Measurements from ENCODE around the gene MOV10. TPM values are rescaled to one million over a fixed set of nuclear protein-coding genes. Genes with fewer than 3 reads are reported as not detected.

MOV10 gene
- total and polyA plus RNA-seq, 9 of the 15 experiments (the other 6 are each of a cell fraction or from before 2014, with no cell fraction given) = 16.7 to 105 (median 49.5) TPM

DNA sequence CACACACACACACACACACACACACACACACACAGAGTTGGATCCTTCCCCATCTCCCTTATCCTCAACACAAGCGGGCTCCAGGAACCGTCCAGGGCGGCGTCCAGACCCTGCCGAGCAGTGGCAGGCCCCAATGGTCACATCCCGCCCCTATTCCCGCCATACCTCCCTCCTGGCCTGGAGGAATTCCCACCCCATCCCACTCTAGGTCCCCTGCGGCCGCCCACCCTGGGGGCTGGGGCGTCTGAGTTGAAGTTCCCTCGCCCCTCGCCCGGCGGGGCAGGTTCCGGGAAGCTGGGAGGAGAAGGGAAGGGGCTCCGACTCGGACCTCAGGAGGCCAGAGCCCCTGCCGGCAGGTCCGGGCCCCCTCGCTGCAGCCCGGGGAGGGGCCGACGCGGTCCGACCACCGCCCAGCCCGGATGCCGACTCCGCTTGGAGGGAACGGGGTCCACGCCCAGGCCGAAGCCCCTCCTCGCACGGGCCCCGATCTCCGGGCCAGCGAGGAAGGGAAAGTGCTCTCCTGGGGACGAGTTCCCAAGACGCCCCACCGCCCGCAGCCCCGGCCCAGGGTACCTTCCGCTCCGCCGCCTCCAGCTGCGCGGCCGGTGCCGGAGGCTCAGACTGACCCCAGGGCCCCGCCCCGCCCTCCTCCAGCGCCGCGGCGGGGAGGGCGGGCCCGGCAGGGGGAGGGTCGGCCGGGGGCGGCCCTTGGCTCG is 32.2 kb downstream of the MOV10 start, which contains the start of gene RHOC (continued):
- TF ChIP-seq ZBTB26 (CRISPR knock-in tag; IDR thresholded peaks at IDR 0.05) (peak; percentile 88; the same call in 1 of the 2 replicates), CREB1 (IDR thresholded peaks at IDR 0.05) (no peak), CREB1 (CRISPR knock-in tag; IDR thresholded peaks at IDR 0.05) (0 out of 2 replicates have a peak, but pooled peaks have one; percentile 3), SIN3A (IDR thresholded peaks at IDR 0.05; ENCODE audit: borderline replicate concordance in 2 of 2, control insufficient read depth in 1 of 2, low read depth in 2 of 2, low read length in 2 of 2) (peak in 1 of 2 experiments; percentile 75; a peak in 1 of 4 replicates), EP400 (IDR thresholded peaks at IDR 0.05) (no peak), UBTF (IDR thresholded peaks at IDR 0.05; ENCODE audit: borderline replicate concordance in 1 of 2, low read depth in 2 of 2, low read length in 2 of 2) (peak in 1 of 2 experiments; percentile 87; a peak in 2 of 4 replicates), ZNF282 (CRISPR knock-in tag; IDR thresholded peaks at IDR 0.05) (no peak), PHB2 (IDR thresholded peaks at IDR 0.05; ENCODE audit: low read depth) (0 out of 2 replicates have a peak, but pooled peaks have one; percentile 29), GABPA (tag; conservative IDR thresholded peaks at IDR 0.05; ENCODE audit: low read depth) (peak; percentile 38; the same call in 1 of the 2 replicates), U2AF1 (optimal IDR thresholded peaks at IDR 0.05; ENCODE audit: low read depth, low read length) (peak; percentile 37), ZNF318 (IDR thresholded peaks at IDR 0.05; ENCODE audit: borderline replicate concordance in 1 of 2, low read depth in 1 of 2) (no peak)
- TF ChIP-seq, protein P1, sequence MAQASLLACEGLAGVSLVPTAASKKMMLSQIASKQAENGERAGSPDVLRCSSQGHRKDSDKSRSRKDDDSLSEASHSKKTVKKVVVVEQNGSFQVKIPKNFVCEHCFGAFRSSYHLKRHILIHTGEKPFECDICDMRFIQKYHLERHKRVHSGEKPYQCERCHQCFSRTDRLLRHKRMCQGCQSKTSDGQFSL (CRISPR knock-in tag; IDR thresholded peaks at IDR 0.05) = no peak
- TF ChIP-seq, protein P1 (tag; IDR thresholded peaks at IDR 0.05) = peak in 1 of 2 experiments; percentile 29; a peak in 1 of 4 replicates
